ENCODE data around the gene MSI2.

DNA sequence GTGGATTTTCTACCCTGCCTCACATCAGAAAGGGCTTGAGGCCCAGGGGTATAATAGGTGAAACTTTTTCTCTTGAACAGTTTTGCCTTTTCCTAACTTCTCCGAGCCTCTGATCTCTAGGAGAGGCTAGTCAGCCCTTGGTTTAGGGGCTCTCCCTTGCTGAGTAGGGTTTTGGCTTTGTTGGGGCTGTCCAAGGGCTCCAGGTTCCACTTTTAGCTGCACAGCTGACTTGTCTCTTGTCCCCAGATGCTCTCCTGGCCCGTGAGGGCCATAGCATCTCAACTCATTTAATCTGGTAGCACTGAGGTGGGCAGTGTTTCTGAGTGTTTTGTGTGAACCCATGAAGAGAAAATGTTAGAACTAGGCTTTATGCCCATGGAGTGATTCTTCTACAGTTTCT lies 103.9 kb downstream of the MSI2 start:
- no peak for TF ChIP-seq CTCF (IDR thresholded peaks at IDR 0.05 in 2 of 3, conservative IDR thresholded peaks at IDR 0.05 in 1 of 3; ENCODE audit: insufficient read depth in 2 of 3, low read depth in 1 of 3, low read length in 3 of 3)
- TF ChIP-seq ZNF324 (CRISPR knock-in tag; IDR thresholded peaks at IDR 0.05), result no peak

Data from K562 (cell line).